HG03342 (cell line): Measurements from ENCODE around the gene UBE2L3.
"Not testable (repeated sequence)": the region's sequence is repeated elsewhere in the genome, so short reads cannot be mapped to it uniquely, and the experiment has no call there.

ENCODE experiments used
- ATAC-seq: cut with Tn5 transposase; IDR thresholded peaks from one replicate; pipeline ENCODE4 v1.9.1; 2021; ENCODE audit warnings: mild to moderate bottlenecking, moderate library complexity; ENCODE audit not compliant: unreplicated experiment

The UBE2L3 gene

GRCh38 chr22:21570398-21570797 lies 2.9 kb downstream of the UBE2L3 start:
- ATAC-seq = no peak

GRCh38 chr22:21571679-21572078 lies 4.2 kb downstream of the UBE2L3 start:
- ATAC-seq = no peak

GRCh38 chr22:21573293-21573734 lies 5.8 kb downstream of the UBE2L3 start:
- no peak for ATAC-seq

- ATAC-seq = no peak
These were observed 6.4 kb downstream of the UBE2L3 start for GRCh38 chr22:21573750-21574494.

- ATAC-seq = no peak
These were observed 11.9 kb downstream of the UBE2L3 start for GRCh38 chr22:21579474-21579851.

GRCh38 chr22:21580623-21581007 lies 13.1 kb downstream of the UBE2L3 start:
- not testable (repeated sequence) for ATAC-seq

- not testable (repeated sequence) for ATAC-seq
These were observed 13.6 kb downstream of the UBE2L3 start for GRCh38 chr22:21581009-21581713.

- no peak for ATAC-seq
These were observed 15.6 kb downstream of the UBE2L3 start for GRCh38 chr22:21582801-21583740.

- ATAC-seq = no peak
These were observed 17.9 kb downstream of the UBE2L3 start for GRCh38 chr22:21585389-21585788.

GRCh38 chr22:21587803-21588611 lies 20.5 kb downstream of the UBE2L3 start:
- ATAC-seq = peak; percentile 82

GRCh38 chr22:21589396-21589795 lies 21.9 kb downstream of the UBE2L3 start:
- no peak for ATAC-seq

GRCh38 chr22:21590809-21591641 lies 23.5 kb downstream of the UBE2L3 start:
- ATAC-seq = no peak

- no peak for ATAC-seq
These were observed 24.2 kb downstream of the UBE2L3 start for GRCh38 chr22:21591695-21592094.

GRCh38 chr22:21592422-21592821 lies 24.9 kb downstream of the UBE2L3 start:
- no peak for ATAC-seq

GRCh38 chr22:21593406-21594232 lies 26.1 kb downstream of the UBE2L3 start:
- no peak for ATAC-seq

- no peak for ATAC-seq
These were observed 27.4 kb downstream of the UBE2L3 start for GRCh38 chr22:21594865-21595452.

- not testable (repeated sequence) for ATAC-seq
These were observed 29.0 kb downstream of the UBE2L3 start for GRCh38 chr22:21596356-21597135.
